SU-DHL-6 (cell line): ENCODE measurements around the gene ARL15.

ENCODE experiments used
- H2AFZ ChIP-seq: fragments of 200-600 bp; sonication (generic); 2 replicates; pipeline ENCODE4 v1.6.1; 2014; ENCODE audit warnings: low read depth, mild to moderate bottlenecking, moderate library complexity, mixed read lengths, antibody characterized with exemption, low read length; ENCODE audit not compliant: severe bottlenecking
- H3F3A ChIP-seq: fragments of 200-600 bp; shearing (Covaris generic); 2 replicates; pipeline ENCODE4 v1.6.0; 2016; ENCODE audit warnings: antibody characterized with exemption, mild to moderate bottlenecking; ENCODE audit not compliant: insufficient read depth
- H3K27ac ChIP-seq: fragments of 200-600 bp; sonication (generic); 2 replicates; pipeline ENCODE4 v1.5.1; 2016; ENCODE audit warnings: low read depth, mild to moderate bottlenecking, low read length, moderate library complexity, mixed read lengths
- H3K27me3 ChIP-seq: fragments of 200-600 bp; sonication (generic), shearing (Covaris generic); 2 replicates; pipeline ENCODE4 v1.6.0; 2014; ENCODE audit warnings: mild to moderate bottlenecking, low read length
- H3K36me3 ChIP-seq: fragments of 200-600 bp; sonication (generic); 2 replicates; pipeline ENCODE4 v1.6.1; 2014; ENCODE audit warnings: mild to moderate bottlenecking, low read length, mixed read lengths
- H3K4me2 ChIP-seq: fragments of 300-600, 200-600 bp; shearing (Covaris generic), sonication (generic); 2 replicates; pipeline ENCODE4 v1.6.0; 2014; ENCODE audit warnings: low read length, low read depth, mild to moderate bottlenecking; ENCODE audit not compliant: poor library complexity, severe bottlenecking
- H3K4me3 ChIP-seq: fragments of 200-600 bp; sonication (generic); 2 replicates; pipeline ENCODE4 v1.5.1; 2014; ENCODE audit warnings: antibody characterized with exemption, low read length, mild to moderate bottlenecking, mixed read lengths; ENCODE audit not compliant: insufficient read depth, poor library complexity, severe bottlenecking
- H3K79me2 ChIP-seq: fragments of 200-600 bp; sonication (generic); 2 replicates; pipeline ENCODE4 v1.6.1; 2014; ENCODE audit warnings: mild to moderate bottlenecking, low read length, moderate library complexity; ENCODE audit not compliant: insufficient read depth
- H3K9ac ChIP-seq: fragments of 200-600 bp; sonication (generic); 2 replicates; pipeline ENCODE4 v1.7.0; 2014; ENCODE audit warnings: mild to moderate bottlenecking, low read length
- H3K9me2 ChIP-seq: fragments of 200-600 bp; sonication (generic); replicated peaks from 2 replicates; pipeline ENCODE4 v1.6.1; 2014; ENCODE audit warnings: low read length; ENCODE audit not compliant: insufficient read depth
- H3K9me3 ChIP-seq: fragments of 200-600 bp; sonication (generic); 2 replicates; pipeline ENCODE4 v1.6.1; 2014; ENCODE audit warnings: low read length, mixed read lengths; ENCODE audit not compliant: insufficient read depth
- H4K20me1 ChIP-seq: fragments of 200-600 bp; sonication (generic); 2 replicates; pipeline ENCODE4 v1.6.1; 2014; ENCODE audit warnings: low read depth, mild to moderate bottlenecking, antibody characterized with exemption, low read length, moderate library complexity, mixed read lengths
- CTCF ChIP-seq: fragments of 200-600 bp; sonication (generic); IDR thresholded peaks from one replicate; pipeline ENCODE4 v1.5.1; 2017; ENCODE audit warnings: antibody characterized with exemption, mild to moderate bottlenecking, low read length, moderate library complexity; ENCODE audit not compliant: insufficient read depth, poor library complexity, severe bottlenecking
- EZH2phosphoT487 ChIP-seq: fragments of 200-600 bp; sonication (generic), shearing (Covaris generic); conservative IDR thresholded peaks from 2 replicates; pipeline ENCODE4 v1.6.1; 2018; ENCODE audit warnings: mild to moderate bottlenecking, antibody characterized with exemption, low read length, moderate library complexity, mixed read lengths

The ARL15 gene

GRCh38 chr5:54146390-54146789 lies 164.0 kb downstream of the ARL15 start:
- Histone ChIP-seq H2AFZ (no peak overlapping the region), H4K20me1 (no peaks in the 10 kb centered on the region), H3K9me3 (no peaks in the 10 kb centered on the region), H3K9ac (no peak overlapping the region), H3K4me2 (no peak overlapping the region), H3K4me3 (no peak overlapping the region), H3K27me3 (no peaks in the 10 kb centered on the region), H3K36me3 (no peaks in the 10 kb centered on the region), H3K9me2 (no peaks in the 10 kb centered on the region), H3K79me2 (no peaks in the 10 kb centered on the region), H3F3A (no peaks in the 10 kb centered on the region), H3K27ac (no peak overlapping the region)
- TF ChIP-seq CTCF, result no peak
- no peak for TF ChIP-seq EZH2phosphoT487

- H3K79me2 ChIP-seq, result no peaks in the 10 kb centered on the region
- no peak overlapping the region for H3K9ac ChIP-seq
Measured at GRCh38 chr5:54140247-54140840, 170.0 kb downstream of the ARL15 start.

GRCh38 chr5:54136516-54137440 lies 173.6 kb downstream of the ARL15 start:
- no peak overlapping the region for H3K4me3 ChIP-seq
- no peak overlapping the region for H3K4me2 ChIP-seq
- H3K9me2 ChIP-seq, result no peaks in the 10 kb centered on the region
- no peak overlapping the region for H3K27ac ChIP-seq
- H3K9ac ChIP-seq, result no peak overlapping the region
- no peaks in the 10 kb centered on the region for H4K20me1 ChIP-seq
- no peaks in the 10 kb centered on the region for H3K79me2 ChIP-seq
- H3K27me3 ChIP-seq, result no peaks in the 10 kb centered on the region
- TF ChIP-seq CTCF, result no peak
- no peak for TF ChIP-seq EZH2phosphoT487
- no peaks in the 10 kb centered on the region for H3F3A ChIP-seq
- 0 out of 2 replicates have a peak, but pooled peaks cover 3% of the 10 kb centered on the region for H3K36me3 ChIP-seq
- H2AFZ ChIP-seq, result no peak overlapping the region
- no peaks in the 10 kb centered on the region for H3K9me3 ChIP-seq

More at GRCh38 chr5:54140247-54140840, 170.0 kb downstream of the ARL15 start:
- Histone ChIP-seq H3K27ac (no peak overlapping the region), H3K36me3 (no peaks in the 10 kb centered on the region), H3K9me3 (no peaks in the 10 kb centered on the region), H3K4me2 (no peak overlapping the region), H2AFZ (no peak overlapping the region), H3K4me3 (no peak overlapping the region), H3K27me3 (no peaks in the 10 kb centered on the region), H4K20me1 (no peaks in the 10 kb centered on the region), H3F3A (no peaks in the 10 kb centered on the region), H3K9me2 (no peaks in the 10 kb centered on the region)
- TF ChIP-seq CTCF (no peak), EZH2phosphoT487 (no peak)
